Suppressor macrophage treated with lipopolysaccharide for 1 hour (primary cell): ENCODE measurements around the gene PHF21A.
A peak's percentile ranks its signal among the peaks of the same experiment; 100 is the strongest.

Source experiments
- DNase-seq, 3 donors: peaks; one replicate each; pipeline ENCODE4 v3.0.0-alpha.2; 2020 to 2022

The PHF21A gene

GRCh38 chr11:45933131-45933831 lies 188.0 kb downstream of the PHF21A start:
- peak; percentile 48 to 60 (median 57) for DNase-seq

GRCh38 chr11:45932217-45932616 lies 189.0 kb downstream of the PHF21A start:
- no peak for DNase-seq

- no peak for DNase-seq
These were observed 189.5 kb downstream of the PHF21A start for GRCh38 chr11:45931739-45932138.

- DNase-seq, result no peak
These were observed 190.2 kb downstream of the PHF21A start for GRCh38 chr11:45930951-45931570.

DNA sequence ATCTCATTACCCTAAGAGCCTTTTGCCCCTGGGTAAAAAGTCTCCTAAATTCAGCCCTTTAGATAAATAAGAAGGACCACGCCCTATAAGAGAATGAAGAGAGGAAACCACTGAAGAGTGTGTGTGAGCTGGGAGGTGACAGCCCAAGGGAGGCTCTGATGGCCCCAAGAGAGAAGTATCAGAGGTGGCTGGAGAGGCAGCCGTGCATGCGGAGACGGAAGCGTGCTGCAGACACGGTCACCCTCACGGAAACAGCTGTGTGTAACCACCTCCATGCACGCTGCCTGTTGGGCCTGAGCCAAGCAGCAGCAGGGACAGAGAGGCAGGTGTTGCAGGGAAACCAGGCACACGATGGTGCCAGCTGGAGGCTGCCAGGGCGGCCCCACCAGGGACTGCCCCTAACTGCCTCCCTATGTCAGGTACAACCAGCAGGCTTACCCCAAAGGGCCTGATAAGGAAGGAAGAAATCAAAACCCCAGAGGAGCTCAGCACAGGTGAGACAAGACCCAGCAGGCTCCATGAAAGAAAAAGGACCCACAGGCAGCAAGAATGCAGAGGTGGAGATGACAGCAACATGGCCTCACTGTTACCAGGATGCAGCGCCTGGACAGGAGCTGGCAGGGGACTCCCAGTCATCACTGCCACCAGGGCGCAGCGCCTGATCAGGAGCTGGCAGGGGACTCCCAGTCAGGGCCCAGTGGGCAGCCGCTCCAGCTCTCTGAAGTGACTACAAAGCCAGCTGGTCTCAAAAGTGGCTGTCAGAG lies 191.0 kb downstream of the PHF21A start:
- DNase-seq, result peak in 1 of 3 donors; percentile 22

- no peak for DNase-seq
These were observed 191.7 kb downstream of the PHF21A start for GRCh38 chr11:45929486-45930030.

- DNase-seq, result no peak
These were observed 192.6 kb downstream of the PHF21A start for GRCh38 chr11:45928535-45929215.

DNA sequence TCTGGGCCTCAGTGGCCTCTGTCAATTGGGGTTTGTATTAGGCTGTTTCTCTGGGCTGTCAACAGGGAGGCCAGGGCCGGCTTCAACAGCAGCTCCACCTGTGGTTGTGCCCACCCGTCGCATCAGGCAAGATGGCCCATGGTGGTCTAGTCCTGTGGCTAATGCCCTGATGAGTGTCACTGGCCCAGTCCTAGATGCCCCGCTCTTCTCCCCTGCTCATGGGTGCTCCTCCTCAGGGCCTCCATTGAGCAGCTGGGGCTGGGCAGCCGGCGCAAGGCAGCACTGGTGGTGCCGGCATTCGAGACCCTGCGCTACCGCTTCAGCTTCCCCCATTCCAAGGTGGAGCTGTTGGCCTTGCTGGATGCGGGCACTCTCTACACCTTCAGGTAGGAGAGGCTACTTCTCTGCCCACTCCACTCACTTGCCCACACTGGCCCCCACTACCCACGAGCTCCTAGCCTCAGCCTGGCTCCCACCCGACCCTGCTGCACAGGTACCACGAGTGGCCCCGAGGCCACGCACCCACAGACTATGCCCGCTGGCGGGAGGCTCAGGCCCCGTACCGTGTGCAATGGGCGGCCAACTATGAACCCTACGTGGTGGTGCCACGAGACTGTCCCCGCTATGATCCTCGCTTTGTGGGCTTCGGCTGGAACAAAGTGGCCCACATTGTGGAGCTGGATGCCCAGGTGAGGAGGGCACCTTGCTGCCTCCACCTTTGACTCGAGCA lies 193.4 kb downstream of the PHF21A start:
- DNase-seq, result no peak

- no peak for DNase-seq
These were observed 193.9 kb downstream of the PHF21A start for GRCh38 chr11:45927332-45927683.

DNA sequence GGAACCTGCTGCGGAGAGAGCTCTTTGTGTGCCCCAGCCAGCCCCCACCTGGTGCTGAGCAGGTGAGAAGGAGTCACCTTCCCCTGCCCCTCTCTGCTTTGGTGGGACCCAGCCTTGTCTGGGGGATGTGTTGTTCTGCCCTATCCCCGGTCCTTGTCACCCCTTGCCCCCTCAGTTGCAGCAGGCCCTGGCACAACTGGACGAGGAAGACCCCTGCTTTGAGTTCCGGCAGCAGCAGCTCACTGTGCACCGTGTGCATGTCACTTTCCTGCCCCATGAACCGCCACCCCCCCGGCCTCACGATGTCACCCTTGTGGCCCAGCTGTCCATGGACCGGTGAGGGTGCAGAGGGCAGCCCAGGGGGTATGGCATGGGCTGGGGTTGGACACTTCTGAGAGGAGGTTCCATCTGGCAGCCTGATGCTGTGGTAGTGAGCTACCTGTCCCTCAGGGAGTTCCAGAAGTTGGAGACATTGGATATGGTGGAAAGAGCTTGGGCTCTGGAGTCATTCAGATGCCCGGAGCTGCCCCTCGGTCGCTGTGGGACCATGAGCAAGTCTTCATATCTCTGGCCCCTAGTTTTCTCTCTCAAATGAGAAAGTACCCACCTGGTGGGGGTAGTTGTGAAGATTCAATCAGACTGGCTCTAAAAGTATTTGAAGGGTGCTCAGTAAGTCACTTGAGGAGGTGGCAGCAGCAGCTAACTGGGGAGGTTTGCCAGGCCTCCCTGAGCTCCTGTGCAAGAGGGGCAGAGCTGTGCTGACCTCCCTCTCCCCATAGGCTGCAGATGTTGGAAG lies 194.5 kb downstream of the PHF21A start:
- DNase-seq, result no peak

- no peak for DNase-seq
These were observed 195.3 kb downstream of the PHF21A start for GRCh38 chr11:45926001-45926401.

DNA sequence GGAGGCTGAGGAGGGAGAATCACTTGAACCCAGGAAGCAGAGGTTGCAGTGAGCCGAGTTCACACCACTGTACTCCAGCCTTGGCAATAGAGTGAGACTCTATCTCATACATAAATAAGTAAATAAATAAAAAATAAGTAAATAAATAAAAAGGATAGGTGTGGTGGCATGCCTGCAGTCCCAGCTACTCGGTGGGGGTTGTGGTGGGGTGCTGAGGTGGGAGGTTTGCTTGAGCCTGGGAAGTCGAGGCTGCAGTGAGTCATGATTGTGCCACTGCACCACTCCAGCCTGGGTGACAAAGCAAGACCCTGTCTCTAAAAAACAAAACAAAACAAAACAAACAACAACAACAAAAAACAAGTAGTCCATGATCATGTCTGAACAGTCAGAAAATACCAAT lies 195.7 kb downstream of the PHF21A start:
- no peak for DNase-seq

GRCh38 chr11:45924927-45925326 lies 196.3 kb downstream of the PHF21A start:
- DNase-seq, result no peak

DNA sequence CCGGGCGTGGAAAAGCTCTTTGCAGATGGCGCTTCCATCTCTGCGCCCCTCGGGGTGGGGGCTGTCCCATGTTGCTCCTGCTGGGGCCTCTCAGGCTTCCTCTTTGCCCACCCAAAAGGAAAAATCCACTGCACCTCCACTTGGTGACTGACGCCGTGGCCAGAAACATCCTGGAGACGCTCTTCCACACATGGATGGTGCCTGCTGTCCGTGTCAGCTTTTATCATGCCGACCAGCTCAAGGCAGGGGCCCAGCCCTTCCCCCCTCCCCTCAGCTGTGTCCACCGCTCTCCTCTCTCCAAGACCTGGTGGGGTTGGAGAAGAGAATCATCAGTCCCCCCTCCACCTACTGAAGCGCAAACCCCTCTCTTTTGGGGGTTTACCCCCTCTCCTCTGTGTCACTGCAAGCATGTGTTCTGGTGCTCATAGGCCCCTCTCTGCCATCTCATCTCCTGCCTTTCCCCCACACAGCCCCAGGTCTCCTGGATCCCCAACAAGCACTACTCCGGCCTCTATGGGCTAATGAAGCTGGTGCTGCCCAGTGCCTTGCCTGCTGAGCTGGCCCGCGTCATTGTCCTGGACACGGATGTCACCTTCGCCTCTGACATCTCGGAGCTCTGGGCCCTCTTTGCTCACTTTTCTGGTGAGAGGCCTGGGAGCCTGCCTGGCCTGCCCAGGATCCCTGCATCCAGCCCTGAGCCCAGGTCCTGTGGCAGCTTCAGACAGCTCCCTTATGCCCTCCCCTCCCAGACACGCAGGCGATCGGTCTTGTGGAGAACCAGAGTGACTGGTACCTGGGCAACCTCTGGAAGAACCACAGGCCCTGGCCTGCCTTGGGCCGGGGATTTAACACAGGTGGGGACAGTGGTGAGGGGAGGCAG lies 197.0 kb downstream of the PHF21A start:
- DNase-seq, result no peak

- DNase-seq, result no peak
These were observed 198.7 kb downstream of the PHF21A start, which contains the start of gene LARGE2 for GRCh38 chr11:45922425-45923082. TSS of gene LARGE2 (plus strand) at chr11:45922656. CDS start at chr11:45922883, 227 bp downstream.

DNA sequence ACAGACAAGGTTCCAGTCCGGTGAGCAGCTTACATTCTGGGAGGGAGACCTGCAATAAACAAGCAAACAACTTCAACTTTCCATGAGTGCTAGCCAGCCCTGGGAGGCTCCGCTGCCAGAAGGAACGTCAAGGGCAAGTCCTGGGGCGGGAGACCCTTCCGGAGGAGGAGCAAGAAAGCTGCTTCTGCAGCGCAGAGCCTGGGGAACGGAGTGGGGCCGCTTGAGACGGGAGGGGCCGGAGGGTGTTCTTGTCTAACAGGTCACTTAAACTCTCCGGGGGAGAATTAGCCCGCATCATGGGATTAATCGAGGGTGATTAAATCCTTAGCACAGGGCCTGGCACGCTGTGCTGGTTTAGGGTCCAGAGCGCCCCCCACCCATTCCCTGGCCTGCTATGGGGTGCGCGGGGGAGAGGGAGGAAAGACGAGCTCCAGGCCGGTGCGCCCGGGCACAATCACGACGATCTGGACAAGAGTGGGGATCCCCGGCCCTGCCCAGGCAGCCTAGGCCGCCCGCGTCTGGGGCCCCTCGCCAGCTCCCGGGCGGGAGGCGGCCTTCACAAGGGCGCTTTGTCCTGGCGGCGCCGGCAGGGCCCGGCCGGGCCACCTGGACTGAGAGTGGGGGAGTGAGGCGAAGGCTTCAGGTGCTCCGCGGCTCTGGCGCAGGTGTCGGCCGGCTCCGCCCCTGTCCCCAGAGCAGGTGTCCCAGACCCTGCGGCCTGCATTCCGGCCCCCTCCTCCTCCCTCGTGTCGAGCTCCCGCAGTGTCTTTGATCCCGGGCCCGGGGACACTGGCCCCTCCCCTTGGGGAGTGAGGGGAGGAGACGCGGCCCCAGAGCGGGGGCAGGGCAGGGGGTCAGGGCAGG lies 199.5 kb downstream of the PHF21A start:
- DNase-seq, result no peak

- no peak for DNase-seq
These were observed 200.4 kb downstream of the PHF21A start for GRCh38 chr11:45920531-45921477.
